GM15510 (cell line): ENCODE results near the gene CFAP161.

Source experiments
- POLR2A ChIP-seq: IDR thresholded peaks from 3 replicates; pipeline ENCODE4 v1.6.1; 2011; ENCODE audit warnings: borderline replicate concordance; ENCODE audit not compliant: insufficient read length; ENCODE audit errors: extremely low read depth

The CFAP161 gene

DNA sequence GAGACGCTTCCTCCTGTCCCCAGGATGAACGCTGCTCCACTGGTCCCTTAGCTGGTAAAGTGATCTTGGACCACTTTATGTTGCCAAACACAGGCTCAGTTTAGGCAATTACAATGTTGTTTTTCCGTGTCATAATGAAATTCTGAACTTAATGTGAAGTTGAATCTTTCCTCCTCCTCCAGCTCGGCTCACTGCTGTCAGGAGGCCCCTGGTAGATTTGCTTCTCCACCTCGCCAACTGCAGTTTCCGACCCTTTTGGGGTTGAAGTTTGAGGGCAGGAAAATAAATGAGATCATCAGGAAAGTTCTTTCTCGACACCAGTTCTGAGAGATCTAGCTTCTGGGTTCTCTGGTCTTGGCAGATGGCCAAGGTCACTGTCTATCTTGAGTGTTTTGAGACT, 27.8 kb downstream of the CFAP161 start:
- no peak for TF ChIP-seq POLR2A

DNA sequence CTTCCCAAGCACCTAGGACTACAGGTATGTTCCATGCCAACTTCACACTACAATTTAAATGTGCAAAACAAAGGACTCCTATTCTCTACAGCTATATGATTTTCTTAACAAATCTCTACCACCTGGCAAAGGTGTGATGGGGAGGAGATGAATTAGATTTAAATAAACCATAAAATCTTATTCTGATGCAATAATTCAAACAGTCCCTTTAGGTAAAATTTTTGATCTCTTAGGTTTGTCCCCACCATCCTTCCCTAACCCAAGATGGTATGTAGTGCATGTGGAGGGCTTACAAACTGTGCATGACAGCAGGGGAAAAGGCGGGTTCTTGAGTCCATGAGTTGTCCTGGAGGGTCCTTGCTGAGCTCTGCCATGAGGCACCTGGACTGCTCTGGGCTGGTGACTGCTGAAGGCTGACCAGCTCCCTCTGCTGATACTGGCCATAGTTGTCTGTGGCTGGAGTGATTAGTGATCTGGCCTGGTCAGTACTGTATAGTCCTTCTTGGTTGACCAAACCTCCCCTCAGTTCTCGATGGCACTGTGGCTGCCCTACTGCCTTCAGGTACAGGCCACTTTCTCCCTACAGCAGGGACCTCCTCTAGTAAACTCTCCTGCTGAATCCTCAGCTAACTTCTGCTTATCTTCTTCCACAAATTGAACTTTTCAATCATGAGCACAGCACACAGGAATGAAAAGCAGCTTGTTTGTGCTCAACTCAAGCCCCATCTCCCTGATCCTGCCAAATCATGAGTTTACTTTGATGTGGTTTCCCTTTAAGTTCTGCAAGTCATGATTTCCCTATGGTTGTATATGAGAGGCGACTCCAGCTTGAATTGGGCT, 30.1 kb downstream of the CFAP161 start:
- no peak for TF ChIP-seq POLR2A

DNA sequence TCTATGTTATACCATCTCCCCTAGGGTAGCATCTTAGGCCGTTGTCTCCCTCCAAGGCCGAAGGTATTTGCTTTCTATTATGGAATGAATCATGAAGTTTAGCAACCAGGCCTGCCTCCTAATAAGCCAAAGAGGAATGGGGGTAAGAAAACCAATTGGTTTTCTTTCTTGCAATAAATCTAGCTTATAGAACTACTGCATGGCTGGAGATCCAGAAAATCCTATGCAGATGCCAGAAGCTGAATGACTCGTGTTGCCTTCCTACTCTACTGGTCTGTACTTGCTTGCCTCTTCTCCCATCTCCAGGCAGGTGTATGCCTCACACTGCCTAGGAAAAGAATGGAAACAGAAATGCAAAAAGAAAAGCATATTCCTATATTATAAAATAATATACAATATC, 31.5 kb downstream of the CFAP161 start:
- TF ChIP-seq POLR2A: no peak

DNA sequence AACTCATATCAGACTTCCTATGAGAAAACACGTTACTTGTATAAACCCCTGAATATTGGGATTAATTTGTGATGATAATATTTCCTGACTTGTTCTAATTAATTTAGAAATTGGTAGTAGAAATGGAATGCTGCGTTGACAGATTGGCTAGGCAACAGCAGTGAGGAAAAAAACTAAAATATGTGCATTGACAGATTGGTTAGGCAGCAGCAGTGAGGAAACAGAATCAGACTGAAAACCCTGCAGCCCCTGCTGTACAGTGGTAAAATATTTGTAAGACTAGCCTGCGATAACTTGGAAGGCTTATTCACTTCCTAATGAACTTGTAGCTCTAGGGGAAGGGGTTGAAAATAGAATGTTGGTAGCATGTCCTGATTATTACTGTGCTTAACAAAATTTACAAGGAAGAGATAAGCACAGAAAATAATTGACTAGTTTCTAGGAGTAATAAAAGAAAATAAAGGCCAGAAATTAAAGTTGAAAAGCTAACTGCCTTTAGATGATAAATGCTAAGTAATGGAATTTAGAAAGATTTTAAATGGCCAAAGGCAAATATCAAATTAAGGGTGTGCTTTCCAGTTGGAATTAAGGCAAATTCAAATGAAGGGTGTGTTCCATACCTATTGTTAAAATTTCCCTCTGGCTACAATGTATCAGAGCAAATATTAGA, 32.7 kb downstream of the CFAP161 start:
- no peak for TF ChIP-seq POLR2A

DNA sequence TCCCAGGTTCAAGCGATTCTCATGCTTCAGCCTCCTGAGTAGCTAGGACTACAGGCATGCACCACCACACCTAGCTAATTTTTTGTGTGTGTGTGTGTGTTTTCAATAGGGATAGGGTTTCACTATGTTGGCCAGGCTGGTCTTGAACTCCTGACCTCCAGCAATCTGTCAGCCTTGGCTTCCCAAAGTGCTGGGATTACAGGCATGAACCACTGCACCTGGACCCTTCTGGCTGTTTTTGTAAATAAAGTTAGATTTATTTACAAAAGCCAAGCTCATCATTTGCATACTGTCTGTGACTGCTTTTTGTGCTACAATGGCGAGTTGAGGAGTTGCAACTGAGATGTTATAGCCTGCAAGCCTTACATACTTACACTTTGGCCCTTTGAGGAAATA, 34.1 kb downstream of the CFAP161 start:
- no peak for TF ChIP-seq POLR2A

DNA sequence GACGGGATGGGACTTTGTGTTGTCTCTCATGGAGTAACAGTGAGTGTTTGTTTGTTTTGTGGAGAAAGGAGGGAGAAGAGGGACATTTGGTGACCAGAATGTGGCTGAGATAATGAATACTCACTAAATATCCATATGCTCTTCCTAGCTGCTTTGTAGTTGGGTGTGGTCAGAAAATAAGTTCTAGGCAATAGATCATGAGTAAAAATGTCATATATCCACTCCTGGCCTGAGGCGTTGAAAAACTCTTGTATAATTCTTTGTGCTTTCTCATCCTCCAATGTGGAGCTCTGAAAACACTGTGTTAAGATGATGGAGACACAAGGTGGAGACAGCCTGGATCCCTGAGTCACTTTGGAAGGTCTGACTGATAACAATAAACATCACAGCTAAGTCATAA, 34.6 kb downstream of the CFAP161 start:
- no peak for TF ChIP-seq POLR2A

DNA sequence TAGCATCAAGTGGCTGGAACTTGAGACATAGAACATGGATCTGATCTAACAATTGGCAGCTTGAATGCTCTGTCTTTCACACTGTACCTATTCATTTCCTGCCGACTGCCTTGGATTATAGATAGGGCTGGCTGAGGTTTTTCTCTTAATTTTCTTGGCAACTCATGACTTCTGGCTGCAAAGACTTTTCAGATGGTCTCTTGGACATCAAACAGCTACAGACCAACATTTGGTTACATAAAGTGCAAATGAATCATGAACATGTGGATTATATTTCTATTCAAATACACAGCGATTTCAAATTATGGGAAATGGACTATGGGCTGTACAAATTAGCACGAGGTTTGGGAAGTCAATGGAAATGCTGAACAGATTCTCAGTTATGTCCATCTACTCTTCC, 36.4 kb downstream of the CFAP161 start:
- no peak for TF ChIP-seq POLR2A

DNA sequence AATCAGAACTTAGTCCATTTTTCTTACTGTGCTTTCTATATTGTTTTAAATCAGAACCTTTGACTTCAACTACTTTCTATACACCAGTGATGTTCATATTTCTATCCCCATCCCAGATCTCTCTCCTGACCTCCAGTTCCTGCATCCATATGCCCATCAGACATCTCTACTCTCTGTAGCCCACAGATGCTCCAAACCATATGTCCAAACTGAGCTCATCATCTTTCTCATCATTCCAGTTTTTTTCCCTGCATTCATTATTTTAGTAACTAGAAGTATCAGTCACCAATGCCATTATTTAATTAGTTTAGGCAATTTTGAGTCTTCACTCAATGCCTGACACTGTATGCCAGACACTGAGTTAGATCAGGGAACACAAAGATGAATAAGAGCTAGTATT, 37.2 kb downstream of the CFAP161 start:
- no peak for TF ChIP-seq POLR2A

DNA sequence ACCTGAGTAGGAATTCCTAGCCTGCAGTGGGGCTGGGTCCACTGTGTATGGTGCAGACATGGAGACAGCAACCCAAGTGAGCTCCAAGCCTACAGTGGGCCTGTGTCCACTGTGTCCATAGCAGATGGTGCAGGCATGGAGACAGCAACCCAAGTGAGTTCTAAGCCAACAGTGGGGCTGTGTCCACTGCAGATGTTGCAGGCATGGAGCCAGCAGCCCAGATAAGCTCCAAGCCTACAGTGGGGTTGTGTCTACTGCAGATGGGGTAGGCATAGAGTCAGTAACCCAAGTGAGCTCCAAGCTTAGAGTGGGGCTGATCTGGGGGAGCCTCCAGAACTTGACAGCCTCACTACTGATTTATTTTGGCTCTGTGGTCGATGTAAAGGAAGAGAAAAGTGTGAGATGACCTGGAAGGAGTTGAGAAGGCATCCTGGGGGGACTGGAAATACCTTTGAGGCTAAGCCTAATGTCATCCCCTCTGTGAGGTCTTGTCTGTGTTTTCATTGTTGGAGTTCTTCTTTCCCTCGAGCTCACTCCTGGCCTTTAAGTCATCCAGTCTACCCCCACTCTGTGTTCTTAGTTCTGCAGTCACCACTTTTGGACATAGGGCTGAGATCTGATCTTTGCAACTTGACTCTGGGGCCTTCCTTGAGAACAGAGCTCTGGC, 40.2 kb downstream of the CFAP161 start:
- TF ChIP-seq POLR2A: no peak

DNA sequence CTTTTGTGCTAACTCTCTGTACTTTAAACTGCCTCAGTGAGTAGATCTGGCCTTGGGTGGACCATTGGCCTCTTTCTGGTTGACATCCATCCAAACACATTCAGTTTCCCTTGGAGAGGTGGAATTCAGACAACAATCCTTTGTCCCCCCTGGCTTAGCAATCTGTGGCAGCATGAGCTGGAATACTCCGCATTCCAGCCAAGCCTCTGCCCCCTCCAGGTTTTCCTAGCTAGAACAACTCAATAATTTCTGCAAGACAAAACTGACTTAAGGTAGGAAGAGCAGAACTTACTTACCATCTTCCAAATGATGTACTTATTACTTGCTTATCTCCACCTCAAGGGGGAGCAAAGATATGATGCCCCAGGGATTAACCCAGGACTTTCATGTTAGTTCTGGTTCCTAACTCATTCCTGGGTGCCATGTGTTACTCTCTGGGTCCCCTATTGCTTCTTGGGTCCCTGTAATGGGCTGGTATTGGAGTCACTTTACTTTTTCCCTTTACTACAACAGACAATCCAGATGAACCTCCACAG, 40.8 kb downstream of the CFAP161 start:
- no peak for TF ChIP-seq POLR2A

DNA sequence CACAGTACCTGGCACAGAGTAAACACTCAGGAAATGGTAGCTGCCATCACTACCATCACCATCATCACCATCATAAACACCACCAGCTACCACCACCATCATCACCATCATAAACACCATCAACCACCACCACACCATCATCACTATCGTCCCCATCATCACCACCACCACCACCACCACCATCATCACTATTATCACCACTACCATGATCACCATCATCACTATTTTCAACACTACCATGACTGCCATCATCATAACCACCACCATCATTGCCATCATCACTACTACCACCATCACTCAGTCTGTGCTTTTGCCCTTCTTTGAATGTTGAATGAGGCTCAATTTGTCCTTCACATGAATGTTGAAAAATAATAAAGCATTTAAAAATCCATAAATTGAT, 41.4 kb downstream of the CFAP161 start:
- no peak for TF ChIP-seq POLR2A

DNA sequence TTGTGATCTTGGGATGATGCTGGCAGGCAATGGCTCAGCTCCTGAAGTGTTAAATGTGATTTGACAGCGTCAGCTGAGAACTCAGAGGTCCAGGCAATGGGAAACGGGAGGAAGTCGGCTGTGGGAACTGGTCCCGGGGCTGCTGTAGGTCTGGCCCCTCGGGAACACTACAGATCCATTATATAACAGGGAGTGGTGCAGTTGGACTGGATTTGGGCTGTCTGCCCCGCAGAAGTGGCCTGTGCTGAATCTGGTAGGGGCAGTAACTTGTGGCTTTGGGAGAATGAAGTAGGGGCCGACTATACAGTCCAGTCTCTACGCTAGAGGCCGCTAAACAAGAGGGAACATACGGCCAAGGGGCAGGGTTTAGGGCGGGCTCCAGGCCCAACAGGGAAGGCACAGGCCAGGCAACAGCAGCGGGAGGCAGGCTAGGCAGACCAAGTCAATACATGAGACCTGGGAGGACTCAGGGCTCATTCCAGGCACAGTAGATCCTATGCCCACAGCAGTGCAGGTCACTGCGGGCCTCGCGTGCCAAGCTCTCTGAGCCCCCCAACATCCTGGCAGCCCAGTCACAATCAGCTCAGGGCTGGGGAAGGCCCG, 42.3 kb downstream of the CFAP161 start:
- no peak for TF ChIP-seq POLR2A

DNA sequence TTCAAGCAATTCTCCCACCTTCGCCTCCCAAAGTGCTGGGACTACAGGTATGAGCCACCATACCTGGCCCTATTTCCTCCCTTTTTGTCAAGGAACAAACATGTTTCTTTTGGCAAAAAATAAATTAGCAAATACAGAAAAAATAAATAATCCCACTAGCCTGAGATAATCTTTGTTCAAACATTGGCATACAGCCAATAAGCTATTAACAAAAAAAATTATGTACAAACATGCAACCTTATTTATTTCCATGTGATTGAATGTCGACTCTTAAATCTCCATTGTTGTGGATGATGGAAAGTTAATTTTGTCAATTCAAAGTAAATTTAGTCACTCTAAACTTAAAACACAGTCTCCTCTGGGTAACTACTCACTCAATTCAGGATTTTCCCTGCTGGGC, 44.3 kb downstream of the CFAP161 start:
- no peak for TF ChIP-seq POLR2A

DNA sequence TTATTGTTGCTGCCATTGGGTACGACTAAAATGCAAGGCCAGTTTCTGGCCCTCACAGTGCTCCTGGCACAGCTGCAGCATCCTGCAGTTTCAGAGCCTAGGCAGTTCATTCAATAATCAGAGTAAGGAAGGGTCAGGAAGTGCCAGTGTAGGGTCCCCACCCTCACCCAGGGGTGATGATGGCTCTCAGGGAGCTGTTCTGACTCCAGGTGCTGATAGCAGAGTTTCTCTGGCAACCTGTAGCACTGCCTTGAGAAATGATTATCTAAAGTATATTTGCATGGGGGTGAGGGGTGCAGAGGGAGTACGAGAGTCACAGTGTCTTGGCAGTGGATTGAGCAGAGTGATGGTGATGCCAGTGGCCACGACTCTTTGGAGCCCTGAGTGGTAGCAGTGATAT, 47.1 kb downstream of the CFAP161 start:
- TF ChIP-seq POLR2A: no peak

DNA sequence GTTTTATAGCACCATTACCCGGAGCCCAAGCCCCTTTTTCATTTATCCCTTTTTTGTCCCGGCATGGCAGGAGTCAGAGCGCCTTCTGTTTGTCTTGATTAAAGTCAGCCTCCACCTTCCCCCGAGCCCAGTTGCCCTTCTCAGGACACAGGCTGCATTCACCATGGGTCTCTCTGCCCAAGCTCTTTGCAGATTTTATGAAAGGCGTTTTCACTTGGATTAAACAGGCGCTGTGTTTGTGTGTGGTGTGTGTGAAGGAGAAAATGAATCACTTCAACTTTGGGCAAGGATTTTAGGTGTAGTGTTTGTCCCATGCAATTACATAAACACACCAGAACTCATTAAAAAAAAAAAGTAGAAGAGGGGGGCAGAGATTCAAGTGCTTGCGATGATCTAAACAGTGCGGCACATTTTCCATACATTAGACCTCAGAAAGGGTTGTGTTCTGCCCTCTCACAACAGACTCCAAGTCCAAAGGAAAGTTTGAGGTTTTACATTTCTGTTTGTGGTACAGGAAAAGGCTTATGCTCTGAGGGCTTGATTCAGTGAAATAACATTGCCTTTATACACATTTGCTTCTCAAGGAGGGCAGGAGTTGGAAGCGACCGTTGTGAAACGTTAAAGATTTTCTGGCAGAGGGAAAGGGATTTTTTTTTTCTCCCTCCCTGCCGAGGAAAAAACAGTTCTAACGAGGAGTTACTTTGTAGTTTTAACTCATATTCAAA, 48.1 kb downstream of the CFAP161 start:
- TF ChIP-seq POLR2A: no peak

DNA sequence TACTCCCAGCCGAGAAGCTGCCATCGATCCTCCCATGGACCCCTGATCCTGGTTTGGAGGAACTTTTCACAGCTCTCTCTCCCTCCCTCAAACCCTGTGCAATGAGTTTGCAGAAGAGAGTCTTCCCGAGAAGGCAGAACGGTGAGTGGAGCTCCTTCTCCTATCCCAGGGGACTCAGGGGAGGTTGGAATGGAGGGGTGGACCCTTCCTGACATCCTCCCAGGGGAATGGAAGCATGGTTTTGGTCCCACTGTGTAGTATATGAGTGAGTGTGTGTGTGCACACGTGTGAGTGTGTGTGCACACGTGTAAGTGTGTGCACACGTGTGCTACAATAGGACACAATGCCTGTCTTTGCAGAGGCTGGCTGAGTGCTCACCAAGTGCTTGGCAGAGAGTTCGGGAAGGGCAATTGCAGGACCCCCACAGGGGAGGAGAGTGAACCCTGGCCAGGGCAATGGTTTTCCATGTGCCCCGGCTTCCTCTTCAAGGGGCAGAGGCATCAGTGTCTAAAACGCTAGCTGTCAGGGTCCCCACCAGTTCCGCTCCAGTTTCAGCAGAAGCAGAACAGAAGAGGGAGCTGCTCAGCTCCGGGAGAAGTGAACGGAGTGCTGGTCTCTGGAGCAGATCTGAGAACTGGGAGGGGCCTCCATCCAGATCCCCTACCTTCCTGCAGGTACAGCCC, 48.8 kb downstream of the CFAP161 start:
- no peak for TF ChIP-seq POLR2A
